GM19240 (cell line): ENCODE results near the gene HACD2.

Source experiments
- DNase-seq: peaks from one replicate; pipeline ENCODE4 v3.0.0; 2011; ENCODE audit warnings: low spot score; ENCODE audit not compliant: insufficient read length

Gene HACD2

GRCh38 chr3:123448536-123449101 lies 136.2 kb downstream of the HACD2 start, which contains the start of gene ADCY5:
Gene ADCY5, minus strand, starts transcription at chr3:123449090. Its CDS starts 545 bp downstream, at chr3:123448545.
- DNase-seq, result no peak

GRCh38 chr3:123447749-123448517 lies 136.9 kb downstream of the HACD2 start:
- DNase-seq, result no peak

GRCh38 chr3:123447416-123447748 lies 137.5 kb downstream of the HACD2 start:
- no peak for DNase-seq

GRCh38 chr3:123446610-123447109 lies 138.2 kb downstream of the HACD2 start:
- DNase-seq, result no peak

- no peak for DNase-seq
Observed at GRCh38 chr3:123446210-123446609, 138.6 kb downstream of the HACD2 start.

- no peak for DNase-seq
Observed at GRCh38 chr3:123445702-123446101, 139.2 kb downstream of the HACD2 start.

- no peak for DNase-seq
Observed at GRCh38 chr3:123444744-123445143, 140.1 kb downstream of the HACD2 start.

- DNase-seq, result no peak
Observed at GRCh38 chr3:123444023-123444422, 140.8 kb downstream of the HACD2 start.

- DNase-seq, result no peak
Observed at GRCh38 chr3:123442908-123443307, 141.9 kb downstream of the HACD2 start.

GRCh38 chr3:123442125-123442524 lies 142.7 kb downstream of the HACD2 start:
- no peak for DNase-seq
